ENCODE results near the gene PALS2. TPM values are rescaled to one million over a fixed set of nuclear protein-coding genes. Genes with fewer than 3 reads are reported as not detected.

PALS2 gene
- total RNA-seq, 1 experiment from 2014 or later = 48.2 TPM

- POLR2A ChIA-PET = no interaction called here
- TF ChIP-seq, protein P1, sequence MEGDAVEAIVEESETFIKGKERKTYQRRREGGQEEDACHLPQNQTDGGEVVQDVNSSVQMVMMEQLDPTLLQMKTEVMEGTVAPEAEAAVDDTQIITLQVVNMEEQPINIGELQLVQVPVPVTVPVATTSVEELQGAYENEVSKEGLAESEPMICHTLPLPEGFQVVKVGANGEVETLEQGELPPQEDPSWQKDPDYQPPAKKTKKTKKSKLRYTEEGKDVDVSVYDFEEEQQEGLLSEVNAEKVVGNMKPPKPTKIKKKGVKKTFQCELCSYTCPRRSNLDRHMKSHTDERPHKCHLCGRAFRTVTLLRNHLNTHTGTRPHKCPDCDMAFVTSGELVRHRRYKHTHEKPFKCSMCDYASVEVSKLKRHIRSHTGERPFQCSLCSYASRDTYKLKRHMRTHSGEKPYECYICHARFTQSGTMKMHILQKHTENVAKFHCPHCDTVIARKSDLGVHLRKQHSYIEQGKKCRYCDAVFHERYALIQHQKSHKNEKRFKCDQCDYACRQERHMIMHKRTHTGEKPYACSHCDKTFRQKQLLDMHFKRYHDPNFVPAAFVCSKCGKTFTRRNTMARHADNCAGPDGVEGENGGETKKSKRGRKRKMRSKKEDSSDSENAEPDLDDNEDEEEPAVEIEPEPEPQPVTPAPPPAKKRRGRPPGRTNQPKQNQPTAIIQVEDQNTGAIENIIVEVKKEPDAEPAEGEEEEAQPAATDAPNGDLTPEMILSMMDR (IDR thresholded peaks at IDR 0.05) = peak; percentile 85
- no peak for TF ChIP-seq REST (IDR thresholded peaks at IDR 0.05; ENCODE audit: insufficient read depth in 1 of 2, low read depth in 2 of 2, low read length in 1 of 2)
- Histone ChIP-seq H3K4me3 (ENCODE audit: low read depth in 2 of 2, low read length in 2 of 2) (no peak overlapping the region), H3K4me1 (ENCODE audit: control insufficient read depth, insufficient read depth, low read length) (peaks cover 30% of the 10 kb centered on the region), H3K27ac (ENCODE audit: low read length) (no peak overlapping the region), H3K27me3 (ENCODE audit: control insufficient read depth, insufficient read depth, low read length) (0 out of 2 replicates have a peak, but pooled peaks cover 5% of the 10 kb centered on the region), H3K36me3 (ENCODE audit: control insufficient read depth, insufficient read depth, low read length) (no peaks in the 10 kb centered on the region; the same call in 1 of the 2 replicates), H3K9me3 (ENCODE audit: control insufficient read depth, insufficient read depth, low read depth, low read length) (no peaks in the 10 kb centered on the region)
- in situ Hi-C loops (cut with HindIII; ENCODE audit: low pct_unique_long_range_greater_than_20kb, low sequenced_read_pairs) = no loop called here
- ATAC-seq (peak; percentile 33; the same call in 1 of the 2 replicates), DNase-seq (ENCODE audit: low read depth, low spot score) (peak; percentile 53)
- CTCF ChIA-PET = interaction anchor here (0.6 kb wide), 1 partner anchor 1005 kb away, joined by 8 read pairs; no protein-coding TSS in a partner anchor
- intact Hi-C loops (cut with micrococcal nuclease; ENCODE audit: unreplicated experiment) = loop anchor here (1.0 to 10.0 kb wide), 3 partner anchors 89 to 172 kb away; no protein-coding TSS in a partner anchor
- BruUV-seq (replicated peaks) = no TSS peak
Observed at GRCh38 chr7:24576171-24577025, 3.1 kb downstream of the PALS2 start.

GRCh38 chr7:24578052-24578451, 4.8 kb downstream of the PALS2 start:
- no peak for ATAC-seq
- H3K27ac ChIP-seq (ENCODE audit: low read length) = no peak overlapping the region
- in situ Hi-C loops (cut with HindIII; ENCODE audit: low pct_unique_long_range_greater_than_20kb, low sequenced_read_pairs) (no loop called here), intact Hi-C loops (cut with micrococcal nuclease; ENCODE audit: unreplicated experiment) (loop anchor here (5.0 to 10.0 kb wide), 2 partner anchors 144 to 173 kb away; no protein-coding TSS in a partner anchor)
- no peaks in the 10 kb centered on the region for H3K27me3 ChIP-seq (ENCODE audit: control insufficient read depth, insufficient read depth, low read length)
- H3K36me3 ChIP-seq (ENCODE audit: control insufficient read depth, insufficient read depth, low read length) = no peaks in the 10 kb centered on the region; the same call in 1 of the 2 replicates
- no peak overlapping the region for H3K4me3 ChIP-seq (ENCODE audit: low read depth in 2 of 2, low read length in 2 of 2)
- no peaks in the 10 kb centered on the region for H3K9me3 ChIP-seq (ENCODE audit: control insufficient read depth, insufficient read depth, low read depth, low read length)
- BruUV-seq (replicated peaks) = no TSS peak
- no peak for DNase-seq (ENCODE audit: low read depth, low spot score)
- peaks cover 25% of the 10 kb centered on the region for H3K4me1 ChIP-seq (ENCODE audit: control insufficient read depth, insufficient read depth, low read length)
- ChIA-PET POLR2A (no interaction called here), CTCF (no interaction called here)
- no peak for TF ChIP-seq REST (IDR thresholded peaks at IDR 0.05; ENCODE audit: insufficient read depth in 1 of 2, low read depth in 2 of 2, low read length in 1 of 2)
- TF ChIP-seq, protein P1 (IDR thresholded peaks at IDR 0.05) = no peak
- TF ChIP-seq TCF7L2 (IDR thresholded peaks at IDR 0.05; ENCODE audit: low read depth, low read length) = no peak
- no peak for TF ChIP-seq SIN3A (IDR thresholded peaks at IDR 0.05; ENCODE audit: borderline replicate concordance, insufficient read depth, low read depth, low read length)
- TF ChIP-seq POLR2AphosphoS5 (IDR thresholded peaks at IDR 0.05; ENCODE audit: low read depth, low read length) = no peak

All from Panc1 (cell line).